GM12891 (cell line): ENCODE measurements around the gene CITED2.

Experiments used
- DNase-seq: peaks from one replicate; pipeline ENCODE4 v3.0.0; 2011; ENCODE audit warnings: low spot score; ENCODE audit not compliant: insufficient read length
- FAIRE-seq: peaks from 2 replicates; lab custom pipeline; 2011; peaks lifted over from hg19 to GRCh38; lab: Jason Lieb, UNC
- PAX5 ChIP-seq: IDR thresholded peaks from 2 replicates; pipeline ENCODE4 v1.6.1; 2011; ENCODE audit warnings: low read length, moderate library complexity, mild to moderate bottlenecking; ENCODE audit not compliant: insufficient read depth, severe bottlenecking
- POLR2A ChIP-seq: IDR thresholded peaks from 2 replicates; pipeline ENCODE4 v1.6.1; 2011; ENCODE audit warnings: low read depth, low read length, control low read depth
- POLR2AphosphoS5 ChIP-seq: IDR thresholded peaks from 2 replicates; pipeline ENCODE4 v1.6.1; 2011; ENCODE audit warnings: low read depth, low read length, control low read depth
- POU2F2 ChIP-seq: IDR thresholded peaks from 2 replicates; pipeline ENCODE4 v1.6.1; 2011; ENCODE audit warnings: low read depth, mild to moderate bottlenecking, control low read depth, low read length, moderate library complexity
- SPI1 ChIP-seq: IDR thresholded peaks from 2 replicates; pipeline ENCODE4 v1.6.1; 2011; ENCODE audit warnings: low read depth, low read length, control low read depth
- TAF1 ChIP-seq: IDR thresholded peaks from 2 replicates; pipeline ENCODE4 v1.6.1; 2011; ENCODE audit warnings: low read depth, low read length, control low read depth

The CITED2 gene

DNA sequence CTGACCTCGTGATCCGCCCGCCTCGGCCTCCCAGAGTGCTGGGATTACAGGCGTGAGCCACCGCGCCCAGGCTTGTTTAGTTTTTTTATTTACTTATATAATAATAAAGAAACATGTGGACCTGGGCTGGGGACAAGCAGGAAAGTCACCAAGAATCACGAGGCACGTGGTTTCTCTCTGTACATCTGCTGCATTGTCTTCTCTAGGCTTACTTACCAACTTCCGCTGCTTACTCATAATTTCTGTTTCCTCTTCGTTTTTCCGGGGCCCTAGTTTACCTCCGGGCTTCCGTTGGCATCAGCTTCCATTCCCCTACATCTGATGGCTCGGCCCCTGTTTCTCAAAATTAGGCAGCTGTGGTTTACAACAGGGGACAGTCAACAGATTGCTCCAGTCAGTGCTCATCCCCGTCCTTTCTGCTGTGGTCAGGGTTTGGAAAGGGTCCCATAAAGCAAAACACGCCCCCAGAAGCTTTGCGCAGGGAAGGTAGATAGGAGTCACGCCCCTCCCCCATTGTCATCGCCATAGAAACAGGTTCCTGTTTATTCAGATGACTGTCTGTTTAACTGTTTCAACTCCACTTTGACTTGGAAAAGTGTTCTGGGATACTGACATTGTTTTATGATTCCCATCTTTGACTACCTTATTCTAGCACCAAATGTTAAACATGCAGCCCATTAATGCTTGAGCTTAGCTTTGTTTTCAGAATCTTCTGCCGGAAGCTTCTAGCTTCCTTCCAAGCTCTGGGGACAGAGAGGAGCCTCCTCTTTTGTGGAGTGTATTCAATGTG is 50.7 kb downstream of the CITED2 start:
- no peak for TF ChIP-seq PAX5
- no peak for TF ChIP-seq POU2F2
- no peak for TF ChIP-seq POLR2A
- TF ChIP-seq TAF1 = no peak
- TF ChIP-seq POLR2AphosphoS5 = no peak
- TF ChIP-seq SPI1 = no peak; the same call in 1 of the 2 replicates
- DNase-seq = no peak
- FAIRE-seq = peak; percentile 31
